Spleen (tissue), 11 donors: ENCODE results near the gene MPPED2. TPM values are rescaled to one million over a fixed set of nuclear protein-coding genes. Genes with fewer than 3 reads are reported as not detected.

Experiments
- DNase-seq: peaks from one replicate; pipeline ENCODE4 v3.0.0-alpha.2; 2020
- H3K27ac ChIP-seq, 8 donors: fragments of 200-600 bp; sonication (generic) in 7 of 8; 1 replicate in 4 of 8; 2 replicates in 4 of 8; pipeline versions ENCODE4 v1.5.0 to v1.8.0; 2016 to 2021; ENCODE audit warnings: inconsistent platforms in 4 of 8, mild to moderate bottlenecking in 4 of 8, moderate library complexity in 1 of 8
- H3K27me3 ChIP-seq, 7 donors: fragments of 200-600 bp; sonication (generic) in 6 of 7; replicated peaks in 1 of 7; 1 replicate in 4 of 7; 2 replicates in 3 of 7; pipeline versions ENCODE4 v1.5.0 to v1.8.0; 2016 to 2021; ENCODE audit warnings: inconsistent platforms in 3 of 7, mild to moderate bottlenecking in 1 of 7
- H3K36me3 ChIP-seq, 6 donors: fragments of 200-600 bp; sonication (generic) in 5 of 6; 1 replicate in 4 of 6; 2 replicates in 2 of 6; pipeline versions ENCODE4 v1.5.0 to v1.8.0; 2016 to 2021; ENCODE audit warnings: inconsistent platforms in 2 of 6
- H3K4me1 ChIP-seq, 6 donors: fragments of 200-600 bp; sonication (generic) in 5 of 6; 1 replicate in 3 of 6; 2 replicates in 3 of 6; pipeline versions ENCODE4 v1.5.0 to v1.8.0; 2016 to 2021; ENCODE audit warnings: inconsistent platforms in 3 of 6
- H3K4me3 ChIP-seq, 8 donors: fragments of 200-600 bp; sonication (generic) in 7 of 8; 1 replicate in 4 of 8; 2 replicates in 4 of 8; pipeline versions ENCODE4 v1.5.0 to v1.8.0; 2016 to 2021; ENCODE audit warnings: inconsistent platforms in 4 of 8, mild to moderate bottlenecking in 4 of 8, moderate library complexity in 2 of 8
- H3K9me3 ChIP-seq, 8 donors: fragments of 200-600 bp; sonication (generic) in 7 of 8; 1 replicate in 4 of 8; 2 replicates in 4 of 8; pipeline versions ENCODE4 v1.5.0 to v1.8.0; 2016 to 2021; ENCODE audit warnings: inconsistent platforms in 4 of 8
- CTCF ChIP-seq, 11 experiments: fragments of 200-600 bp in 7 of 11; fragments of 450-650 bp in 4 of 11; sonication (generic) in 4 of 11; IDR thresholded peaks in 8 of 11; conservative IDR thresholded peaks in 3 of 11; 1 replicate in 7 of 11; 2 replicates in 4 of 11; pipeline versions ENCODE4 v1.4.0 to v1.8.0; 2016 to 2021; ENCODE audit warnings: antibody characterized with exemption in 11 of 11, inconsistent platforms in 4 of 11, mild to moderate bottlenecking in 1 of 11
- POLR2A ChIP-seq, 3 donors: fragments of 450-650 bp; IDR thresholded peaks; one replicate each; pipeline ENCODE4 v1.5.1; 2017; ENCODE audit warnings: antibody characterized with exemption in 3 of 3, mild to moderate bottlenecking in 1 of 3
- POLR2AphosphoS5 ChIP-seq, 3 donors: sonication (generic); formaldehyde crosslinking; IDR thresholded peaks; one replicate each; pipeline ENCODE4 v1.5.1; 2017; ENCODE audit warnings: antibody characterized with exemption in 3 of 3
- WGBS, 5 donors: extraction: QIAGEN DNeasy Blood & Tissue Kit in 3 of 5; methylation state at CpG; one replicate each; pipeline versions ENCODE4 v1.1.5 to v1.1.7; 2013 to 2018; 5-methylcytosine and 5-hydroxymethylcytosine counted together
- intact Hi-C: fragments of 100-400 bp; cut with DNase I; formaldehyde crosslinking; loops from one replicate; pipeline ENCODE4 v1.15.0; 2023; ENCODE audit warnings: low total_unique reads
- polyA plus RNA-seq, 3 donors: library from polyadenylated mRNA; stranded (reverse); fragments of 200-250 nt; gene quantifications; one replicate each; pipeline ENCODE4 v1.2.1, GENCODE V29; 2013
- total RNA-seq, 7 donors: library from RNA; depleted of rRNA in 3 of 7; stranded (reverse); fragments of >200 nt in 3 of 7; fragmentation: NEBNext Ultra II Directional in 4 of 7; extraction: Animal tissue kit (Norgen Biotek cat#: 25700) in 4 of 7; gene quantifications; one replicate each; pipeline versions ENCODE4 v1.1.0 to v1.2.1, GENCODE V29; 2016 to 2021
- donor health status: healthy with polysubstance abuse.
- donor health status: DM: no; HTN: no; CAD: no; lungs with moderate emphysema.
- donor health status: DM: no; HTN: no; CAD: no.
- donor health status: Bipolar disorder and iron deficiency.
- donor health status: healthy.
- donor health status: DM: no; HTN: no; CAD: no.
- donor health status: DM: yes; HTN: yes; CAD: no.

Gene MPPED2
- total and polyA plus RNA-seq, 10 donors: 0.72 to 14.6 (median 5.2) TPM

GRCh38 chr11:30580573-30580972 is 5.6 kb downstream of the MPPED2 start:
- no peak for DNase-seq
- no peaks in the 10 kb centered on the region for H3K9me3 ChIP-seq
- WGBS, 5 donors: 68 to 94% (median 83%) methylated on average over 4 of the region's 4 CpGs
- H3K27me3 ChIP-seq: peaks cover 0 to 41% (median 24%) of the 10 kb centered on the region in 7 donors
- H3K36me3 ChIP-seq: no peaks in the 10 kb centered on the region
- H3K27ac ChIP-seq: no peak overlapping the region
- intact Hi-C loops: no loop called here
- H3K4me3 ChIP-seq: no peak overlapping the region
- peaks cover 0 to 19% (median 13%) of the 10 kb centered on the region in 6 donors for H3K4me1 ChIP-seq
- TF ChIP-seq POLR2AphosphoS5 (IDR thresholded peaks at IDR 0.05): no peak
- no peak for TF ChIP-seq POLR2A (IDR thresholded peaks at IDR 0.05)
- no peak for TF ChIP-seq CTCF (IDR thresholded peaks at IDR 0.05 in 8 of 11, conservative IDR thresholded peaks at IDR 0.05 in 3 of 11)

- Histone ChIP-seq H3K4me1 (peaks cover 0 to 9% (median 3%) of the 10 kb centered on the region in 6 donors), H3K27ac (no peak overlapping the region), H3K4me3 (no peak overlapping the region), H3K9me3 (no peaks in the 10 kb centered on the region), H3K27me3 (peaks cover 0 to 31% (median 14%) of the 10 kb centered on the region in 7 donors), H3K36me3 (no peaks in the 10 kb centered on the region)
- DNase-seq: no peak
- WGBS, 5 donors: 70 to 84% (median 77%) methylated on average over 3 of the region's 3 CpGs
- intact Hi-C loops: loop anchor here (10.0 kb wide), 1 partner anchor 65 kb away; no protein-coding TSS in a partner anchor
- TF ChIP-seq POLR2AphosphoS5 (IDR thresholded peaks at IDR 0.05) (no peak), CTCF (IDR thresholded peaks at IDR 0.05 in 8 of 11, conservative IDR thresholded peaks at IDR 0.05 in 3 of 11) (no peak), POLR2A (IDR thresholded peaks at IDR 0.05) (no peak)
These were observed 6.6 kb downstream of the MPPED2 start for GRCh38 chr11:30579415-30580175.

- H3K4me1 ChIP-seq: no peaks in the 10 kb centered on the region
- no peak overlapping the region for H3K4me3 ChIP-seq
- no peak for TF ChIP-seq POLR2A (IDR thresholded peaks at IDR 0.05)
- TF ChIP-seq POLR2AphosphoS5 (IDR thresholded peaks at IDR 0.05): no peak
- no peak for TF ChIP-seq CTCF (IDR thresholded peaks at IDR 0.05 in 8 of 11, conservative IDR thresholded peaks at IDR 0.05 in 3 of 11)
- H3K27ac ChIP-seq: no peak overlapping the region
- H3K27me3 ChIP-seq: peaks cover 0 to 19% (median 4%) of the 10 kb centered on the region in 7 donors
- no peaks in the 10 kb centered on the region for H3K9me3 ChIP-seq
- no peak for DNase-seq
- intact Hi-C loops: loop anchor here (10.0 kb wide), 1 partner anchor 64 kb away; no protein-coding TSS in a partner anchor
- no peaks in the 10 kb centered on the region for H3K36me3 ChIP-seq
- WGBS, 5 donors: 83 to 97% (median 88%) methylated on average over 1 of the region's 1 CpG
These were observed 7.7 kb downstream of the MPPED2 start for GRCh38 chr11:30578406-30578805.

- H3K4me3 ChIP-seq: no peak overlapping the region
- H3K27ac ChIP-seq: no peak overlapping the region
- no peaks in the 10 kb centered on the region for H3K4me1 ChIP-seq
- no peaks in the 10 kb centered on the region for H3K36me3 ChIP-seq
- TF ChIP-seq POLR2AphosphoS5 (IDR thresholded peaks at IDR 0.05) (no peak), POLR2A (IDR thresholded peaks at IDR 0.05) (no peak), CTCF (IDR thresholded peaks at IDR 0.05 in 8 of 11, conservative IDR thresholded peaks at IDR 0.05 in 3 of 11) (no peak)
- no peak for DNase-seq
- WGBS, 5 donors: 93 to 99% (median 98%) methylated on average over 2 of the region's 2 CpGs
- intact Hi-C loops: loop anchor here (10.0 kb wide), 1 partner anchor 59 kb away; no protein-coding TSS in a partner anchor
- no peaks in the 10 kb centered on the region for H3K9me3 ChIP-seq
- no peaks in the 10 kb centered on the region for H3K27me3 ChIP-seq
These were observed 12.2 kb downstream of the MPPED2 start for GRCh38 chr11:30573951-30574350.
